K562 (cell line): ENCODE data around the gene CEP20. TPM values are rescaled to one million over a fixed set of nuclear protein-coding genes. Genes with fewer than 3 reads are reported as not detected.
A peak's percentile ranks its signal among the peaks of the same experiment; 100 is the strongest.

Experiments
- ATAC-seq: fragments of 200-7000 bp; cut with Tn5 transposase; 3 replicates; pipeline ENCODE4 v1.9.1; 2020; ENCODE audit warnings: moderate library complexity
- BruUV-seq: library from RNA; stranded (reverse); fragments of 400-500 nt; replicated peaks from 2 replicates; lab custom pipeline; 2021; lab: Mats Ljungman, UMichigan
- CTCF ChIA-PET: fragments of 300-600 bp; formaldehyde crosslinking; extraction: SDS; loops from one replicate; lab custom pipeline; 2021; ENCODE audit warnings: low intra/inter-chr PET ratio; lab: Yijun Ruan, JAX
- POLR2A ChIA-PET: fragments of 300-600, 350-650 bp; sonication (Branson Sonifier 250); formaldehyde crosslinking; extraction: SDS; loops from one replicate; lab custom pipeline; 2021; ENCODE audit warnings: antibody characterized with exemption, inconsistent platforms; lab: Yijun Ruan, JAX
- DNase-seq, 4 experiments: peaks; one replicate each; pipeline versions ENCODE4 v3.0.0 to v3.0.0-alpha.2; 2011 to 2018; ENCODE audit warnings: low spot score in 3 of 4, mixed read lengths in 3 of 4; ENCODE audit errors: extremely low read depth in 1 of 4
- FAIRE-seq: peaks from 2 replicates; lab custom pipeline; 2011; peaks lifted over from hg19 to GRCh38; lab: Jason Lieb, UNC
- H2AFZ ChIP-seq: 2 replicates; pipeline ENCODE4 v1.6.0; 2011; ENCODE audit warnings: low read depth, low read length, control low read depth, inconsistent platforms
- H3K27ac ChIP-seq: fragments of 200-600 bp; 3 replicates; pipeline ENCODE4 v1.8.0; 2011; ENCODE audit warnings: low read depth, mild to moderate bottlenecking, control low read depth, inconsistent platforms, low read length, moderate library complexity, mixed read lengths; ENCODE audit errors: extremely low read depth
- H3K27me3 ChIP-seq, 2 experiments: fragments of 300-600 bp in 1 of 2; 2 replicates in 1 of 2; 3 replicates in 1 of 2; pipeline versions ENCODE4 v1.6.0 to v1.8.0; 2011; ENCODE audit warnings: inconsistent platforms in 2 of 2, low read length in 2 of 2, mild to moderate bottlenecking in 1 of 2, mixed read lengths in 1 of 2, moderate library complexity in 1 of 2; ENCODE audit not compliant: control insufficient read depth in 2 of 2, insufficient read depth in 2 of 2
- H3K36me3 ChIP-seq: fragments of 300-600 bp; 3 replicates; pipeline ENCODE4 v1.8.0; 2011; ENCODE audit warnings: mild to moderate bottlenecking, low read length, inconsistent platforms; ENCODE audit not compliant: control insufficient read depth, insufficient read depth
- H3K4me1 ChIP-seq, 2 experiments: fragments of 200-600 bp in 1 of 2; replicated peaks in 1 of 2; 2 replicates in 1 of 2; 3 replicates in 1 of 2; pipeline versions ENCODE4 v1.5.1 to v1.8.0; 2011; ENCODE audit warnings: inconsistent platforms in 2 of 2, low read length in 2 of 2, mild to moderate bottlenecking in 1 of 2, mixed read lengths in 1 of 2, moderate library complexity in 1 of 2; ENCODE audit not compliant: control insufficient read depth in 2 of 2, insufficient read depth in 2 of 2
- H3K4me2 ChIP-seq: 2 replicates; pipeline ENCODE4 v1.6.1; 2011; ENCODE audit warnings: low read length, control low read depth, inconsistent platforms, mixed read lengths; ENCODE audit not compliant: insufficient read depth
- H3K4me3 ChIP-seq: fragments of 200-600 bp; sonication (generic), shearing (Covaris generic); 2 replicates; pipeline ENCODE4 v1.5.1; 2016; ENCODE audit warnings: control low read depth, inconsistent platforms
- H3K79me2 ChIP-seq: fragments of 200-600 bp; 3 replicates; pipeline ENCODE4 v1.8.0; 2011; ENCODE audit warnings: low read length, inconsistent platforms; ENCODE audit not compliant: control insufficient read depth, insufficient read depth
- H3K9ac ChIP-seq, 2 experiments: 2 replicates each; pipeline versions ENCODE4 v1.6.0 to v1.6.1; 2011; ENCODE audit warnings: low read depth in 2 of 2, low read length in 2 of 2, control low read depth in 1 of 2, inconsistent platforms in 1 of 2, mild to moderate bottlenecking in 1 of 2, mixed read lengths in 1 of 2; ENCODE audit not compliant: insufficient read depth in 1 of 2
- H3K9me1 ChIP-seq: one replicate; pipeline ENCODE4 v1.6.0; 2011; ENCODE audit warnings: inconsistent platforms, mild to moderate bottlenecking, low read length, moderate library complexity; ENCODE audit not compliant: control insufficient read depth, insufficient read depth
- H3K9me3 ChIP-seq: replicated peaks from 2 replicates; pipeline ENCODE4 v1.5.1; 2011; ENCODE audit warnings: low read depth, low read length, inconsistent platforms; ENCODE audit not compliant: control insufficient read depth, insufficient read depth
- H4K20me1 ChIP-seq: replicated peaks from 2 replicates; pipeline ENCODE4 v1.6.1; 2011; ENCODE audit warnings: low read length, inconsistent platforms, mixed read lengths; ENCODE audit not compliant: control insufficient read depth, insufficient read depth
- ATF2 ChIP-seq: sonication (generic); formaldehyde crosslinking; IDR thresholded peaks from 2 replicates; pipeline ENCODE4 v1.8.1; 2022; ENCODE audit warnings: missing genetic modification reagents
- C11orf30 ChIP-seq: fragments of 450-650 bp; IDR thresholded peaks from 2 replicates; pipeline ENCODE4 v1.6.1; 2016; ENCODE audit warnings: low read depth, mild to moderate bottlenecking
- CEBPB ChIP-seq: fragments of 450-650 bp; IDR thresholded peaks from 2 replicates; pipeline ENCODE4 v1.6.1; 2016; ENCODE audit warnings: missing genetic modification characterization, missing compliant biosample characterization
- HCFC1 ChIP-seq: IDR thresholded peaks from 2 replicates; pipeline ENCODE4 v1.6.1; 2012; ENCODE audit warnings: low read depth, low read length, improper control_type of control experiment
- MAFK ChIP-seq: IDR thresholded peaks from 2 replicates; pipeline ENCODE4 v1.6.1; 2011; ENCODE audit warnings: low read length, improper control_type of control experiment
- NCOA1 ChIP-seq: fragments of 450-650 bp; IDR thresholded peaks from 2 replicates; pipeline ENCODE4 v1.6.1; 2016; ENCODE audit warnings: low read depth
- ZNF316 ChIP-seq: fragments of 450-650 bp; IDR thresholded peaks from 2 replicates; pipeline ENCODE4 v1.6.1; 2016
- ZNF696 ChIP-seq: fragments of 250-450 bp; sonication (Bioruptor Pico); conservative IDR thresholded peaks from 2 replicates; pipeline ENCODE4 v1.4.0; 2020; ENCODE audit warnings: mild to moderate bottlenecking, moderate library complexity
- ZNF766 ChIP-seq: fragments of 200-800 bp; sonication (Bioruptor generic); conservative IDR thresholded peaks from 2 replicates; pipeline ENCODE4 v1.6.1; 2016; ENCODE audit warnings: missing genetic modification characterization, missing compliant biosample characterization
- WGBS: fragments of 100-300 bp; shearing (Covaris generic); methylation state at CpG from one replicate; pipeline ENCODE4 v1.1.6; 2016; ENCODE audit warnings: low coverage, mixed read lengths; ENCODE audit not compliant: insufficient coverage; ENCODE audit errors: missing lambda C conversion rate; 5-methylcytosine and 5-hydroxymethylcytosine counted together
- in situ Hi-C: fragments of 300-500 bp; cut with MboI; formaldehyde crosslinking; loops from 4 replicates; pipeline ENCODE4 v1.15.0; 2018; ENCODE audit warnings: inconsistent platforms, mixed read lengths
- intact Hi-C: fragments of 100-400 bp; cut with micrococcal nuclease; formaldehyde crosslinking; loops from 2 replicates; pipeline ENCODE4 v1.14.2; 2022
- polyA plus RNA-seq, 8 experiments: library from polyadenylated mRNA; depleted of rRNA in 4 of 8; stranded (reverse) in 5 of 8; unstranded in 3 of 8; fragments of >200 nt; fragmentation: Nextera tagmentation in 2 of 8; fragmentation: Illumina TruSeq in 1 of 8; extraction: Ambion mirVana in 2 of 8; extraction: Trizol in 1 of 8; gene quantifications; 2 replicates each; pipeline versions ENCODE4 v1.2.1 to v1.2.3, GENCODE V29; 2011 to 2014; ENCODE audit warnings: inconsistent platforms in 1 of 8, missing spikeins in 1 of 8
- total RNA-seq, 7 experiments: library from RNA; depleted of rRNA in 6 of 7; stranded (reverse); fragments of >200 nt in 6 of 7; fragmentation: Illumina TruSeq in 2 of 7; extraction: Trizol in 2 of 7; gene quantifications; 2 replicates each; pipeline versions ENCODE4 v1.2.1 to v1.2.3, GENCODE V29; 2011 to 2021; ENCODE audit warnings: low replicate concordance in 1 of 7
- TF ChIP-seq, protein P1 (sequence below): fragments of 450-650 bp; IDR thresholded peaks from 2 replicates; pipeline ENCODE4 v1.6.1; 2016; ENCODE audit warnings: mild to moderate bottlenecking, moderate library complexity

Gene CEP20
- total and polyA plus RNA-seq, 9 of the 15 experiments (the other 6 are each of a cell fraction or from before 2014, with no cell fraction given) = 41.3 to 150 (median 104) TPM

- peak overlapping the region; percentile 63; the same call in 1 of the 2 replicates for H2AFZ ChIP-seq
- ATAC-seq (no peak), FAIRE-seq (no peak), DNase-seq (no peak)
- H3K36me3 ChIP-seq = no peaks in the 10 kb centered on the region
- ChIA-PET CTCF (no interaction called here), POLR2A (interaction anchor here (1.0 kb wide), 1 partner anchor 9 kb away, joined by 4 read pairs; no protein-coding TSS in a partner anchor)
- WGBS = 72% methylated on average over 18 of the region's 18 CpGs
- H4K20me1 ChIP-seq = no peaks in the 10 kb centered on the region
- no peak overlapping the region for H3K4me3 ChIP-seq
- no peaks in the 10 kb centered on the region for H3K27me3 ChIP-seq
- H3K9ac ChIP-seq = no peak overlapping the region
- no peaks in the 10 kb centered on the region for H3K9me3 ChIP-seq
- H3K27ac ChIP-seq = no peak overlapping the region
- H3K4me1 ChIP-seq = peaks cover 0 to 6% of the 10 kb centered on the region in 2 experiments; a peak in 4 of 5 replicates
- H3K4me2 ChIP-seq = no peak overlapping the region
- H3K9me1 ChIP-seq = no peaks in the 10 kb centered on the region
- no peaks in the 10 kb centered on the region for H3K79me2 ChIP-seq
- intact Hi-C loops = no loop called here
- BruUV-seq = no TSS peak
- in situ Hi-C loops = no loop called here
- TF ChIP-seq ZNF766 = no peak
- TF ChIP-seq ZNF696 (CRISPR knock-in tag) = no peak
- TF ChIP-seq NCOA1 = no peak
- TF ChIP-seq C11orf30 = 0 out of 2 replicates have a peak, but pooled peaks have one; percentile 7
- no peak for TF ChIP-seq HCFC1
- TF ChIP-seq, protein P1, sequence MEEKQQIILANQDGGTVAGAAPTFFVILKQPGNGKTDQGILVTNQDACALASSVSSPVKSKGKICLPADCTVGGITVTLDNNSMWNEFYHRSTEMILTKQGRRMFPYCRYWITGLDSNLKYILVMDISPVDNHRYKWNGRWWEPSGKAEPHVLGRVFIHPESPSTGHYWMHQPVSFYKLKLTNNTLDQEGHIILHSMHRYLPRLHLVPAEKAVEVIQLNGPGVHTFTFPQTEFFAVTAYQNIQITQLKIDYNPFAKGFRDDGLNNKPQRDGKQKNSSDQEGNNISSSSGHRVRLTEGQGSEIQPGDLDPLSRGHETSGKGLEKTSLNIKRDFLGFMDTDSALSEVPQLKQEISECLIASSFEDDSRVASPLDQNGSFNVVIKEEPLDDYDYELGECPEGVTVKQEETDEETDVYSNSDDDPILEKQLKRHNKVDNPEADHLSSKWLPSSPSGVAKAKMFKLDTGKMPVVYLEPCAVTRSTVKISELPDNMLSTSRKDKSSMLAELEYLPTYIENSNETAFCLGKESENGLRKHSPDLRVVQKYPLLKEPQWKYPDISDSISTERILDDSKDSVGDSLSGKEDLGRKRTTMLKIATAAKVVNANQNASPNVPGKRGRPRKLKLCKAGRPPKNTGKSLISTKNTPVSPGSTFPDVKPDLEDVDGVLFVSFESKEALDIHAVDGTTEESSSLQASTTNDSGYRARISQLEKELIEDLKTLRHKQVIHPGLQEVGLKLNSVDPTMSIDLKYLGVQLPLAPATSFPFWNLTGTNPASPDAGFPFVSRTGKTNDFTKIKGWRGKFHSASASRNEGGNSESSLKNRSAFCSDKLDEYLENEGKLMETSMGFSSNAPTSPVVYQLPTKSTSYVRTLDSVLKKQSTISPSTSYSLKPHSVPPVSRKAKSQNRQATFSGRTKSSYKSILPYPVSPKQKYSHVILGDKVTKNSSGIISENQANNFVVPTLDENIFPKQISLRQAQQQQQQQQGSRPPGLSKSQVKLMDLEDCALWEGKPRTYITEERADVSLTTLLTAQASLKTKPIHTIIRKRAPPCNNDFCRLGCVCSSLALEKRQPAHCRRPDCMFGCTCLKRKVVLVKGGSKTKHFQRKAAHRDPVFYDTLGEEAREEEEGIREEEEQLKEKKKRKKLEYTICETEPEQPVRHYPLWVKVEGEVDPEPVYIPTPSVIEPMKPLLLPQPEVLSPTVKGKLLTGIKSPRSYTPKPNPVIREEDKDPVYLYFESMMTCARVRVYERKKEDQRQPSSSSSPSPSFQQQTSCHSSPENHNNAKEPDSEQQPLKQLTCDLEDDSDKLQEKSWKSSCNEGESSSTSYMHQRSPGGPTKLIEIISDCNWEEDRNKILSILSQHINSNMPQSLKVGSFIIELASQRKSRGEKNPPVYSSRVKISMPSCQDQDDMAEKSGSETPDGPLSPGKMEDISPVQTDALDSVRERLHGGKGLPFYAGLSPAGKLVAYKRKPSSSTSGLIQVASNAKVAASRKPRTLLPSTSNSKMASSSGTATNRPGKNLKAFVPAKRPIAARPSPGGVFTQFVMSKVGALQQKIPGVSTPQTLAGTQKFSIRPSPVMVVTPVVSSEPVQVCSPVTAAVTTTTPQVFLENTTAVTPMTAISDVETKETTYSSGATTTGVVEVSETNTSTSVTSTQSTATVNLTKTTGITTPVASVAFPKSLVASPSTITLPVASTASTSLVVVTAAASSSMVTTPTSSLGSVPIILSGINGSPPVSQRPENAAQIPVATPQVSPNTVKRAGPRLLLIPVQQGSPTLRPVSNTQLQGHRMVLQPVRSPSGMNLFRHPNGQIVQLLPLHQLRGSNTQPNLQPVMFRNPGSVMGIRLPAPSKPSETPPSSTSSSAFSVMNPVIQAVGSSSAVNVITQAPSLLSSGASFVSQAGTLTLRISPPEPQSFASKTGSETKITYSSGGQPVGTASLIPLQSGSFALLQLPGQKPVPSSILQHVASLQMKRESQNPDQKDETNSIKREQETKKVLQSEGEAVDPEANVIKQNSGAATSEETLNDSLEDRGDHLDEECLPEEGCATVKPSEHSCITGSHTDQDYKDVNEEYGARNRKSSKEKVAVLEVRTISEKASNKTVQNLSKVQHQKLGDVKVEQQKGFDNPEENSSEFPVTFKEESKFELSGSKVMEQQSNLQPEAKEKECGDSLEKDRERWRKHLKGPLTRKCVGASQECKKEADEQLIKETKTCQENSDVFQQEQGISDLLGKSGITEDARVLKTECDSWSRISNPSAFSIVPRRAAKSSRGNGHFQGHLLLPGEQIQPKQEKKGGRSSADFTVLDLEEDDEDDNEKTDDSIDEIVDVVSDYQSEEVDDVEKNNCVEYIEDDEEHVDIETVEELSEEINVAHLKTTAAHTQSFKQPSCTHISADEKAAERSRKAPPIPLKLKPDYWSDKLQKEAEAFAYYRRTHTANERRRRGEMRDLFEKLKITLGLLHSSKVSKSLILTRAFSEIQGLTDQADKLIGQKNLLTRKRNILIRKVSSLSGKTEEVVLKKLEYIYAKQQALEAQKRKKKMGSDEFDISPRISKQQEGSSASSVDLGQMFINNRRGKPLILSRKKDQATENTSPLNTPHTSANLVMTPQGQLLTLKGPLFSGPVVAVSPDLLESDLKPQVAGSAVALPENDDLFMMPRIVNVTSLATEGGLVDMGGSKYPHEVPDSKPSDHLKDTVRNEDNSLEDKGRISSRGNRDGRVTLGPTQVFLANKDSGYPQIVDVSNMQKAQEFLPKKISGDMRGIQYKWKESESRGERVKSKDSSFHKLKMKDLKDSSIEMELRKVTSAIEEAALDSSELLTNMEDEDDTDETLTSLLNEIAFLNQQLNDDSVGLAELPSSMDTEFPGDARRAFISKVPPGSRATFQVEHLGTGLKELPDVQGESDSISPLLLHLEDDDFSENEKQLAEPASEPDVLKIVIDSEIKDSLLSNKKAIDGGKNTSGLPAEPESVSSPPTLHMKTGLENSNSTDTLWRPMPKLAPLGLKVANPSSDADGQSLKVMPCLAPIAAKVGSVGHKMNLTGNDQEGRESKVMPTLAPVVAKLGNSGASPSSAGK = no peak
- TF ChIP-seq ATF2 = no peak
- no peak for TF ChIP-seq ZNF316
- TF ChIP-seq CEBPB (tag) = peak; percentile 94
- TF ChIP-seq MAFK = no peak
These were observed 40.1 kb upstream of the CEP20 start for GRCh38 chr16:15928261-15929104.
